HepG2 (cell line): ENCODE data around the gene LGI4. TPM values are rescaled to one million over a fixed set of nuclear protein-coding genes. Genes with fewer than 3 reads are reported as not detected.

Experiments used
- BRCA1 ChIP-seq: sonication (generic); formaldehyde crosslinking; IDR thresholded peaks from 2 replicates; pipeline ENCODE4 v1.4.0; 2020; ENCODE audit warnings: missing genetic modification reagents
- DR1 ChIP-seq: sonication (generic); formaldehyde crosslinking; IDR thresholded peaks from 2 replicates; pipeline ENCODE4 v1.8.0; 2021; ENCODE audit warnings: mild to moderate bottlenecking, missing genetic modification reagents, inconsistent platforms
- GATAD2A ChIP-seq: IDR thresholded peaks from 2 replicates; pipeline ENCODE4 v1.6.1; 2016
- HOXA3 ChIP-seq: sonication (generic); formaldehyde crosslinking; IDR thresholded peaks from 2 replicates; pipeline ENCODE4 v1.5.0; 2020; ENCODE audit warnings: missing genetic modification reagents
- LCORL ChIP-seq, 2 experiments: fragments of 450-650 bp in 1 of 2; sonication (generic) in 1 of 2; formaldehyde crosslinking in 1 of 2; IDR thresholded peaks; 2 replicates each; pipeline versions ENCODE4 v1.5.0 to v1.6.1; 2017 to 2020; ENCODE audit warnings: antibody characterized with exemption in 1 of 2, missing genetic modification reagents in 1 of 2
- MIER3 ChIP-seq: IDR thresholded peaks from 2 replicates; pipeline ENCODE4 v1.6.1; 2016; ENCODE audit warnings: missing compliant biosample characterization, borderline replicate concordance
- NBN ChIP-seq: fragments of 450-650 bp; conservative IDR thresholded peaks from 2 replicates; pipeline ENCODE4 v1.6.1; 2017
- RBAK ChIP-seq: sonication (generic); formaldehyde crosslinking; IDR thresholded peaks from 2 replicates; pipeline ENCODE4 v1.5.1; 2020; ENCODE audit warnings: mild to moderate bottlenecking, missing genetic modification reagents
- RFX3 ChIP-seq: IDR thresholded peaks from 2 replicates; pipeline ENCODE4 v1.6.1; 2016; ENCODE audit warnings: missing biosample characterization, missing genetic modification reagents
- RNF2 ChIP-seq: fragments of 450-650 bp; conservative IDR thresholded peaks from 2 replicates; pipeline ENCODE4 v1.6.1; 2016; ENCODE audit warnings: low read depth
- SCMH1 ChIP-seq: sonication (generic); formaldehyde crosslinking; IDR thresholded peaks from 2 replicates; pipeline ENCODE4 v1.9.0; 2021; ENCODE audit warnings: missing genetic modification reagents, mild to moderate bottlenecking, borderline replicate concordance
- STAT5B ChIP-seq: sonication (generic); formaldehyde crosslinking; IDR thresholded peaks from 2 replicates; pipeline ENCODE4 v1.4.0; 2020; ENCODE audit warnings: missing genetic modification reagents
- WIZ ChIP-seq: sonication (generic); formaldehyde crosslinking; IDR thresholded peaks from 2 replicates; pipeline ENCODE4 v1.5.1; 2020; ENCODE audit warnings: mild to moderate bottlenecking, missing genetic modification reagents
- ZKSCAN1 ChIP-seq: fragments of 150-350 bp; IDR thresholded peaks from 2 replicates; pipeline ENCODE4 v1.6.1; 2014; ENCODE audit warnings: low read length
- ZNF138 ChIP-seq: sonication (generic); formaldehyde crosslinking; IDR thresholded peaks from 2 replicates; pipeline ENCODE4 v1.5.0; 2020; ENCODE audit warnings: mild to moderate bottlenecking, low read depth, missing genetic modification reagents
- ZNF24 ChIP-seq: fragments of 450-650 bp; IDR thresholded peaks from 2 replicates; pipeline ENCODE4 v1.6.1; 2017; ENCODE audit warnings: antibody characterized with exemption, mild to moderate bottlenecking
- ZNF772 ChIP-seq: sonication (generic); formaldehyde crosslinking; IDR thresholded peaks from 2 replicates; pipeline ENCODE4 v1.5.0; 2020; ENCODE audit warnings: mild to moderate bottlenecking, missing genetic modification reagents
- ZNF790 ChIP-seq: sonication (generic); formaldehyde crosslinking; IDR thresholded peaks from 2 replicates; pipeline ENCODE4 v1.8.0; 2022; ENCODE audit warnings: missing genetic modification reagents, mild to moderate bottlenecking, borderline replicate concordance
- ZSCAN29 ChIP-seq: sonication (generic); formaldehyde crosslinking; conservative IDR thresholded peaks from 2 replicates; pipeline ENCODE4 v1.4.0; 2020; ENCODE audit warnings: mild to moderate bottlenecking, missing genetic modification reagents
- polyA plus RNA-seq, 8 experiments: library from polyadenylated mRNA; depleted of rRNA in 3 of 8; stranded (reverse) in 7 of 8; unstranded in 1 of 8; fragments of >200 nt; fragmentation: Illumina TruSeq in 4 of 8; extraction: Trizol in 4 of 8; gene quantifications; 2 replicates each; pipeline versions ENCODE4 v1.2.1 to v1.2.3, GENCODE V29; 2011 to 2016; ENCODE audit warnings: low read depth in 4 of 8, missing spikeins in 1 of 8, mixed read lengths in 1 of 8; ENCODE audit not compliant: insufficient read depth in 1 of 8
- total RNA-seq, 5 experiments: library from RNA; depleted of rRNA; stranded (reverse); fragments of >200 nt; fragmentation: Illumina TruSeq; extraction: Trizol; gene quantifications; 2 replicates each; pipeline ENCODE4 v1.2.3, GENCODE V29; 2016; ENCODE audit warnings: low read depth in 1 of 5
- TF ChIP-seq, protein P1 (sequence below), 2 experiments: sonication (generic) in 1 of 2; formaldehyde crosslinking in 1 of 2; IDR thresholded peaks; 2 replicates each; pipeline versions ENCODE4 v1.4.0 to v1.6.1; 2016 to 2020; ENCODE audit warnings: borderline replicate concordance in 1 of 2, low read depth in 1 of 2, mild to moderate bottlenecking in 1 of 2, missing genetic modification reagents in 1 of 2
- TF ChIP-seq, protein P2 (sequence below): conservative IDR thresholded peaks from 2 replicates; pipeline ENCODE4 v1.6.1; 2018; ENCODE audit warnings: missing genetic modification reagents
- TF ChIP-seq, protein P3 (sequence below): sonication (generic); formaldehyde crosslinking; IDR thresholded peaks from 2 replicates; pipeline ENCODE4; 2020; ENCODE audit warnings: missing genetic modification reagents, mild to moderate bottlenecking, borderline replicate concordance
- TF ChIP-seq, protein P4 (sequence below): sonication (generic); formaldehyde crosslinking; IDR thresholded peaks from 2 replicates; pipeline ENCODE4 v1.4.0; 2020; ENCODE audit warnings: low read depth, mild to moderate bottlenecking, missing genetic modification reagents

Gene LGI4
- total and polyA plus RNA-seq, 2 of the 13 experiments (the other 11 are each of a cell fraction or from before 2014, with no cell fraction given) = 2.8 TPM; not detected in 1

DNA sequence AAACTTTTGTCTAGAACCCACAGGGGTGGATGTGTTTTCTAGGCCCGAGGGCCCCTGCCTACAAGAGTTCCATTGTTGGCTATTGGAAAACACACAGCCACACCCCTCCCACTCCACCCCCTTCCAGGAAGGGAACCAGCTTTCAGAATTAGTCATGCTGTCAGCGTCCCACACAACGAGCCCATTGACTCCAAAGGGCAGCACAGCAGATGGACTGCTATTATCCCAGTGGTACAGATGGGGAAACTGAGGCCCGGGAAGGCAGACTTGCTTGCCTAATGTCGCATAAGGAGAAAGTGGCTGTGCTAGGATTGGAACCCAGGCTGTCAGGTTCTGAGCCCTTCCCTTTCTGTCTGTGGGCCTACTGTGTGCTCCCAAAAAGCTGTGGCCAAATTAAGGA is 27.3 kb downstream of the LGI4 start (continued):
- TF ChIP-seq, protein P1, sequence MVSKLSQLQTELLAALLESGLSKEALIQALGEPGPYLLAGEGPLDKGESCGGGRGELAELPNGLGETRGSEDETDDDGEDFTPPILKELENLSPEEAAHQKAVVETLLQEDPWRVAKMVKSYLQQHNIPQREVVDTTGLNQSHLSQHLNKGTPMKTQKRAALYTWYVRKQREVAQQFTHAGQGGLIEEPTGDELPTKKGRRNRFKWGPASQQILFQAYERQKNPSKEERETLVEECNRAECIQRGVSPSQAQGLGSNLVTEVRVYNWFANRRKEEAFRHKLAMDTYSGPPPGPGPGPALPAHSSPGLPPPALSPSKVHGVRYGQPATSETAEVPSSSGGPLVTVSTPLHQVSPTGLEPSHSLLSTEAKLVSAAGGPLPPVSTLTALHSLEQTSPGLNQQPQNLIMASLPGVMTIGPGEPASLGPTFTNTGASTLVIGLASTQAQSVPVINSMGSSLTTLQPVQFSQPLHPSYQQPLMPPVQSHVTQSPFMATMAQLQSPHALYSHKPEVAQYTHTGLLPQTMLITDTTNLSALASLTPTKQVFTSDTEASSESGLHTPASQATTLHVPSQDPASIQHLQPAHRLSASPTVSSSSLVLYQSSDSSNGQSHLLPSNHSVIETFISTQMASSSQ (IDR thresholded peaks at IDR 0.05; ENCODE audit: low read depth) = no peak
- TF ChIP-seq, protein P1 (CRISPR knock-in tag; IDR thresholded peaks at IDR 0.05; ENCODE audit: borderline replicate concordance) = peak; percentile 38; the same call in 1 of the 2 replicates
- TF ChIP-seq GATAD2A (CRISPR knock-in tag) (peak; percentile 57), DR1 (CRISPR knock-in tag) (no peak), STAT5B (no peak), ZNF24 (no peak), MIER3 (CRISPR knock-in tag) (no peak), WIZ (no peak), BRCA1 (no peak), ZKSCAN1 (peak; percentile 98), HOXA3 (CRISPR knock-in tag) (no peak), SCMH1 (CRISPR knock-in tag) (no peak), ZNF790 (CRISPR knock-in tag) (no peak), ZSCAN29 (no peak), NBN (no peak), RBAK (CRISPR knock-in tag) (no peak), RFX3 (CRISPR knock-in tag) (no peak), ZNF772 (CRISPR knock-in tag) (no peak), ZNF138 (no peak), LCORL (IDR thresholded peaks at IDR 0.05) (no peak), LCORL (CRISPR knock-in tag; IDR thresholded peaks at IDR 0.05) (no peak; the same call in 1 of the 2 replicates), RNF2 (no peak)
- TF ChIP-seq, protein P2, sequence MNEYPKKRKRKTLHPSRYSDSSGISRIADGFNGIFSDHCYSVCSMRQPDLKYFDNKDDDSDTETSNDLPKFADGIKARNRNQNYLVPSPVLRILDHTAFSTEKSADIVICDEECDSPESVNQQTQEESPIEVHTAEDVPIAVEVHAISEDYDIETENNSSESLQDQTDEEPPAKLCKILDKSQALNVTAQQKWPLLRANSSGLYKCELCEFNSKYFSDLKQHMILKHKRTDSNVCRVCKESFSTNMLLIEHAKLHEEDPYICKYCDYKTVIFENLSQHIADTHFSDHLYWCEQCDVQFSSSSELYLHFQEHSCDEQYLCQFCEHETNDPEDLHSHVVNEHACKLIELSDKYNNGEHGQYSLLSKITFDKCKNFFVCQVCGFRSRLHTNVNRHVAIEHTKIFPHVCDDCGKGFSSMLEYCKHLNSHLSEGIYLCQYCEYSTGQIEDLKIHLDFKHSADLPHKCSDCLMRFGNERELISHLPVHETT (CRISPR knock-in tag) = no peak
- TF ChIP-seq, protein P3, sequence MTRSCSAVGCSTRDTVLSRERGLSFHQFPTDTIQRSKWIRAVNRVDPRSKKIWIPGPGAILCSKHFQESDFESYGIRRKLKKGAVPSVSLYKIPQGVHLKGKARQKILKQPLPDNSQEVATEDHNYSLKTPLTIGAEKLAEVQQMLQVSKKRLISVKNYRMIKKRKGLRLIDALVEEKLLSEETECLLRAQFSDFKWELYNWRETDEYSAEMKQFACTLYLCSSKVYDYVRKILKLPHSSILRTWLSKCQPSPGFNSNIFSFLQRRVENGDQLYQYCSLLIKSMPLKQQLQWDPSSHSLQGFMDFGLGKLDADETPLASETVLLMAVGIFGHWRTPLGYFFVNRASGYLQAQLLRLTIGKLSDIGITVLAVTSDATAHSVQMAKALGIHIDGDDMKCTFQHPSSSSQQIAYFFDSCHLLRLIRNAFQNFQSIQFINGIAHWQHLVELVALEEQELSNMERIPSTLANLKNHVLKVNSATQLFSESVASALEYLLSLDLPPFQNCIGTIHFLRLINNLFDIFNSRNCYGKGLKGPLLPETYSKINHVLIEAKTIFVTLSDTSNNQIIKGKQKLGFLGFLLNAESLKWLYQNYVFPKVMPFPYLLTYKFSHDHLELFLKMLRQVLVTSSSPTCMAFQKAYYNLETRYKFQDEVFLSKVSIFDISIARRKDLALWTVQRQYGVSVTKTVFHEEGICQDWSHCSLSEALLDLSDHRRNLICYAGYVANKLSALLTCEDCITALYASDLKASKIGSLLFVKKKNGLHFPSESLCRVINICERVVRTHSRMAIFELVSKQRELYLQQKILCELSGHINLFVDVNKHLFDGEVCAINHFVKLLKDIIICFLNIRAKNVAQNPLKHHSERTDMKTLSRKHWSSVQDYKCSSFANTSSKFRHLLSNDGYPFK (CRISPR knock-in tag) = no peak
- TF ChIP-seq, protein P4, sequence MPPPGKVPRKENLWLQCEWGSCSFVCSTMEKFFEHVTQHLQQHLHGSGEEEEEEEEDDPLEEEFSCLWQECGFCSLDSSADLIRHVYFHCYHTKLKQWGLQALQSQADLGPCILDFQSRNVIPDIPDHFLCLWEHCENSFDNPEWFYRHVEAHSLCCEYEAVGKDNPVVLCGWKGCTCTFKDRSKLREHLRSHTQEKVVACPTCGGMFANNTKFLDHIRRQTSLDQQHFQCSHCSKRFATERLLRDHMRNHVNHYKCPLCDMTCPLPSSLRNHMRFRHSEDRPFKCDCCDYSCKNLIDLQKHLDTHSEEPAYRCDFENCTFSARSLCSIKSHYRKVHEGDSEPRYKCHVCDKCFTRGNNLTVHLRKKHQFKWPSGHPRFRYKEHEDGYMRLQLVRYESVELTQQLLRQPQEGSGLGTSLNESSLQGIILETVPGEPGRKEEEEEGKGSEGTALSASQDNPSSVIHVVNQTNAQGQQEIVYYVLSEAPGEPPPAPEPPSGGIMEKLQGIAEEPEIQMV = no peak
